Activated CD8-positive, alpha-beta T cell treated with anti-CD3 and anti-CD28 coated beads, Interleukin-2, amount 10 ng/mL, durations not matched to agents 7 days and 5 days (primary cell): ENCODE results near the gene CYTH2. TPM values are rescaled to one million over a fixed set of nuclear protein-coding genes. Genes with fewer than 3 reads are reported as not detected.

Experiments used
- ATAC-seq: fragments of 150-1000 bp; cut with Tn5 transposase; one replicate; pipeline ENCODE4 v1.10.0; 2021; ENCODE audit warnings: moderate library complexity
- CTCF ChIA-PET: fragments of 350-600 bp; sonication (Branson Sonifier 250); formaldehyde crosslinking; loops from one replicate; lab custom pipeline; 2021; ENCODE audit warnings: antibody characterized with exemption; lab: Charles Lee
- POLR2A ChIA-PET: fragments of 350-600 bp; sonication (Branson Sonifier 250); formaldehyde crosslinking; loops from one replicate; lab custom pipeline; 2021; ENCODE audit warnings: antibody characterized with exemption; lab: Charles Lee
- DNase-seq: peaks from one replicate; pipeline ENCODE4 v3.0.0-alpha.2; 2020
- H3K27ac Mint-ChIP-seq: one replicate; pipeline ENCODE4 v1.8.0; 2021; ENCODE audit warnings: mild to moderate bottlenecking, mixed read lengths
- H3K27me3 Mint-ChIP-seq: one replicate; pipeline ENCODE4 v1.8.0; 2021; ENCODE audit warnings: low read depth, mixed read lengths
- H3K36me3 Mint-ChIP-seq: one replicate; pipeline ENCODE4 v1.8.0; 2021; ENCODE audit warnings: low read depth, mixed read lengths
- H3K4me1 Mint-ChIP-seq: one replicate; pipeline ENCODE4 v1.8.0; 2021; ENCODE audit warnings: low read depth, mixed read lengths
- H3K4me3 Mint-ChIP-seq: one replicate; pipeline ENCODE4 v1.8.0; 2021; ENCODE audit warnings: mild to moderate bottlenecking, mixed read lengths
- H3K9me3 Mint-ChIP-seq: one replicate; pipeline ENCODE4 v1.8.0; 2022; ENCODE audit warnings: mixed read lengths; ENCODE audit not compliant: insufficient read depth
- total RNA-seq, 2 experiments: library from RNA; stranded (reverse); gene quantifications; one replicate each; pipeline ENCODE4 v1.2.3, GENCODE V29; 2021

CYTH2 gene
- total RNA-seq = 10 to 100 TPM; 48.3 to 50.3 TPM

GRCh38 chr19:48469289-48469881, at the start of gene CYTH2:
Gene CYTH2, plus strand, starts transcription at chr19:48469369. Its CDS starts 139 bp downstream, at chr19:48469508.
- ChIA-PET POLR2A (no interaction called here), CTCF (interaction anchor here (1.9 kb wide), 1 partner anchor 20 kb away, joined by 12 read pairs; no protein-coding TSS in a partner anchor)
- ATAC-seq = peak; percentile 30
- Mint-ChIP-seq H3K36me3 (peaks cover 28% of the 10 kb centered on the region), H3K4me1 (peaks cover 28% of the 10 kb centered on the region), H3K9me3 (no peaks in the 10 kb centered on the region), H3K4me3 (peak within 1 kb of the TSS; percentile 79), H3K27ac (peak within 1 kb of the TSS; percentile 85), H3K27me3 (no peaks in the 10 kb centered on the region)
- DNase-seq = peak; percentile 83

GRCh38 chr19:48421548-48421947, 47.6 kb upstream of the CYTH2 start:
- DNase-seq = no peak
- ATAC-seq = no peak
- no peak overlapping the region for H3K27ac Mint-ChIP-seq
- CTCF ChIA-PET = no interaction called here
- H3K4me1 Mint-ChIP-seq = peaks cover 21% of the 10 kb centered on the region
- no peaks in the 10 kb centered on the region for H3K36me3 Mint-ChIP-seq
- H3K27me3 Mint-ChIP-seq = peaks cover 11% of the 10 kb centered on the region
- POLR2A ChIA-PET = no interaction called here
- no peak overlapping the region for H3K4me3 Mint-ChIP-seq
- no peaks in the 10 kb centered on the region for H3K9me3 Mint-ChIP-seq

GRCh38 chr19:48424694-48425219, 44.4 kb upstream of the CYTH2 start:
- ATAC-seq (no peak), DNase-seq (no peak)
- Mint-ChIP-seq H3K27me3 (peaks cover 2% of the 10 kb centered on the region), H3K4me1 (peaks cover 5% of the 10 kb centered on the region), H3K4me3 (no peak overlapping the region), H3K27ac (no peak overlapping the region), H3K36me3 (no peaks in the 10 kb centered on the region), H3K9me3 (no peaks in the 10 kb centered on the region)
- CTCF ChIA-PET = no interaction called here
- POLR2A ChIA-PET = no interaction called here

- peaks cover 9% of the 10 kb centered on the region for H3K4me1 Mint-ChIP-seq
- ATAC-seq (no peak), DNase-seq (no peak)
- H3K9me3 Mint-ChIP-seq = peaks cover 5% of the 10 kb centered on the region
- CTCF ChIA-PET = no interaction called here
- no peak overlapping the region for H3K27ac Mint-ChIP-seq
- no peaks in the 10 kb centered on the region for H3K36me3 Mint-ChIP-seq
- no peak overlapping the region for H3K4me3 Mint-ChIP-seq
- H3K27me3 Mint-ChIP-seq = peaks cover 5% of the 10 kb centered on the region
- POLR2A ChIA-PET = no interaction called here
Measured at GRCh38 chr19:48428670-48429069, 40.5 kb upstream of the CYTH2 start.

GRCh38 chr19:48433337-48433736, 35.8 kb upstream of the CYTH2 start:
- Mint-ChIP-seq H3K27ac (no peak overlapping the region), H3K9me3 (peaks cover 5% of the 10 kb centered on the region), H3K27me3 (peaks cover 16% of the 10 kb centered on the region), H3K4me1 (peaks cover 5% of the 10 kb centered on the region), H3K4me3 (no peak overlapping the region), H3K36me3 (no peaks in the 10 kb centered on the region)
- ChIA-PET POLR2A (no interaction called here), CTCF (interaction anchor here (0.7 to 1.7 kb wide), 4 partner anchors 11 to 172 kb away, joined by 3 to 4 read pairs (median 3); no protein-coding TSS in a partner anchor)
- no peak for ATAC-seq
- no peak for DNase-seq

- ChIA-PET CTCF (no interaction called here), POLR2A (no interaction called here)
- no peak overlapping the region for H3K4me3 Mint-ChIP-seq
- no peaks in the 10 kb centered on the region for H3K9me3 Mint-ChIP-seq
- no peak for DNase-seq
- H3K27me3 Mint-ChIP-seq = peaks cover 21% of the 10 kb centered on the region
- ATAC-seq = no peak
- H3K27ac Mint-ChIP-seq = no peak overlapping the region
- H3K4me1 Mint-ChIP-seq = peaks cover 5% of the 10 kb centered on the region
- no peaks in the 10 kb centered on the region for H3K36me3 Mint-ChIP-seq
Measured at GRCh38 chr19:48436586-48436985, 32.6 kb upstream of the CYTH2 start.

GRCh38 chr19:48441360-48442050, 27.7 kb upstream of the CYTH2 start:
- no peaks in the 10 kb centered on the region for H3K9me3 Mint-ChIP-seq
- H3K27me3 Mint-ChIP-seq = peaks cover 33% of the 10 kb centered on the region
- no peak overlapping the region for H3K27ac Mint-ChIP-seq
- POLR2A ChIA-PET = interaction anchor here (1.0 kb wide), 1 partner anchor 111 kb away, joined by 3 read pairs; no protein-coding TSS in a partner anchor
- peak overlapping the region; percentile 25 for H3K4me3 Mint-ChIP-seq
- CTCF ChIA-PET = interaction anchor here (1.6 kb wide), 1 partner anchor 51 kb away, joined by 9 read pairs; the partner anchor contains the start of gene KDELR1
- no peak for DNase-seq
- H3K36me3 Mint-ChIP-seq = peaks cover 6% of the 10 kb centered on the region
- no peak for ATAC-seq
- H3K4me1 Mint-ChIP-seq = peaks cover 27% of the 10 kb centered on the region

GRCh38 chr19:48442116-48443035, 26.8 kb upstream of the CYTH2 start:
- ATAC-seq = no peak
- POLR2A ChIA-PET = no interaction called here
- CTCF ChIA-PET = interaction anchor here (1.0 to 1.6 kb wide), 2 partner anchors 51 kb away, joined by 3 to 9 read pairs; partner anchors contain the start of gene KDELR1
- no peak overlapping the region for H3K27ac Mint-ChIP-seq
- H3K9me3 Mint-ChIP-seq = no peaks in the 10 kb centered on the region
- DNase-seq = no peak
- peaks cover 7% of the 10 kb centered on the region for H3K36me3 Mint-ChIP-seq
- peaks cover 33% of the 10 kb centered on the region for H3K4me1 Mint-ChIP-seq
- peaks cover 33% of the 10 kb centered on the region for H3K27me3 Mint-ChIP-seq
- H3K4me3 Mint-ChIP-seq = peak overlapping the region; percentile 5

GRCh38 chr19:48443256-48443655, 25.9 kb upstream of the CYTH2 start:
- ChIA-PET POLR2A (no interaction called here), CTCF (interaction anchor here (1.0 to 1.8 kb wide), 2 partner anchors 10 to 52 kb away, joined by 3 read pairs; partner anchors contain the start of gene KDELR1)
- ATAC-seq (no peak), DNase-seq (no peak)
- Mint-ChIP-seq H3K27me3 (peaks cover 26% of the 10 kb centered on the region), H3K36me3 (peaks cover 16% of the 10 kb centered on the region), H3K4me1 (peaks cover 40% of the 10 kb centered on the region), H3K9me3 (no peaks in the 10 kb centered on the region), H3K4me3 (no peak overlapping the region), H3K27ac (no peak overlapping the region)

GRCh38 chr19:48443731-48444128, 25.4 kb upstream of the CYTH2 start:
- CTCF ChIA-PET = interaction anchor here (1.0 to 1.8 kb wide), 2 partner anchors 10 to 52 kb away, joined by 3 read pairs; partner anchors contain the start of gene KDELR1
- POLR2A ChIA-PET = no interaction called here
- ATAC-seq = no peak
- Mint-ChIP-seq H3K27ac (no peak overlapping the region), H3K36me3 (peaks cover 21% of the 10 kb centered on the region), H3K9me3 (no peaks in the 10 kb centered on the region), H3K4me1 (peaks cover 43% of the 10 kb centered on the region), H3K4me3 (no peak overlapping the region), H3K27me3 (peaks cover 26% of the 10 kb centered on the region)
- DNase-seq = no peak
